Fibroblast of mammary gland (primary cell): ENCODE measurements around the gene COX19.

ENCODE experiments used
- DNase-seq: peaks from one replicate; pipeline ENCODE4 v3.0.0-alpha.2; 2010; ENCODE audit warnings: low read depth
- H3K4me3 ChIP-seq: 2 replicates; pipeline ENCODE4 v1.5.1; 2011; ENCODE audit warnings: low read depth, mild to moderate bottlenecking, low read length, moderate library complexity; ENCODE audit not compliant: control insufficient read depth
- CTCF ChIP-seq: conservative IDR thresholded peaks from 2 replicates; pipeline ENCODE4 v1.5.1; 2011; ENCODE audit warnings: low read depth, low read length, inconsistent platforms; ENCODE audit not compliant: control insufficient read depth, insufficient read depth

COX19 gene

GRCh38 chr7:974172-974571 lies 1.2 kb downstream of the COX19 start:
- peak; percentile 20 for DNase-seq
- peak overlapping the region; percentile 89 for H3K4me3 ChIP-seq
- no peak for TF ChIP-seq CTCF

- TF ChIP-seq CTCF = no peak
Measured at GRCh38 chr7:973312-973711, 2.0 kb downstream of the COX19 start.

GRCh38 chr7:972676-973309 lies 2.6 kb downstream of the COX19 start:
- H3K4me3 ChIP-seq = no peak overlapping the region
- DNase-seq = no peak
- no peak for TF ChIP-seq CTCF

More at GRCh38 chr7:973312-973711, 2.0 kb downstream of the COX19 start:
- DNase-seq = no peak
- H3K4me3 ChIP-seq = no peak overlapping the region

- no peak for TF ChIP-seq CTCF
- DNase-seq = no peak
- H3K4me3 ChIP-seq = no peak overlapping the region
Measured at GRCh38 chr7:972110-972509, 3.2 kb downstream of the COX19 start.

- DNase-seq = no peak
- H3K4me3 ChIP-seq = no peak overlapping the region
- no peak for TF ChIP-seq CTCF
Measured at GRCh38 chr7:970744-971143, 4.6 kb downstream of the COX19 start.

GRCh38 chr7:969403-969802 lies 5.9 kb downstream of the COX19 start:
- DNase-seq = no peak
- no peak for TF ChIP-seq CTCF
- H3K4me3 ChIP-seq = no peak overlapping the region

GRCh38 chr7:968205-969105 lies 6.9 kb downstream of the COX19 start:
- H3K4me3 ChIP-seq = no peak overlapping the region
- no peak for TF ChIP-seq CTCF
- no peak for DNase-seq
